ENCODE data around the gene SORCS2.

GRCh38 chr4:7343081-7343655 is 150.8 kb downstream of the SORCS2 start:
- TF ChIP-seq, protein P1, sequence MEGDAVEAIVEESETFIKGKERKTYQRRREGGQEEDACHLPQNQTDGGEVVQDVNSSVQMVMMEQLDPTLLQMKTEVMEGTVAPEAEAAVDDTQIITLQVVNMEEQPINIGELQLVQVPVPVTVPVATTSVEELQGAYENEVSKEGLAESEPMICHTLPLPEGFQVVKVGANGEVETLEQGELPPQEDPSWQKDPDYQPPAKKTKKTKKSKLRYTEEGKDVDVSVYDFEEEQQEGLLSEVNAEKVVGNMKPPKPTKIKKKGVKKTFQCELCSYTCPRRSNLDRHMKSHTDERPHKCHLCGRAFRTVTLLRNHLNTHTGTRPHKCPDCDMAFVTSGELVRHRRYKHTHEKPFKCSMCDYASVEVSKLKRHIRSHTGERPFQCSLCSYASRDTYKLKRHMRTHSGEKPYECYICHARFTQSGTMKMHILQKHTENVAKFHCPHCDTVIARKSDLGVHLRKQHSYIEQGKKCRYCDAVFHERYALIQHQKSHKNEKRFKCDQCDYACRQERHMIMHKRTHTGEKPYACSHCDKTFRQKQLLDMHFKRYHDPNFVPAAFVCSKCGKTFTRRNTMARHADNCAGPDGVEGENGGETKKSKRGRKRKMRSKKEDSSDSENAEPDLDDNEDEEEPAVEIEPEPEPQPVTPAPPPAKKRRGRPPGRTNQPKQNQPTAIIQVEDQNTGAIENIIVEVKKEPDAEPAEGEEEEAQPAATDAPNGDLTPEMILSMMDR (IDR thresholded peaks at IDR 0.05): no peak
- no peak for TF ChIP-seq TCF7L2 (IDR thresholded peaks at IDR 0.05; ENCODE audit: low read depth, low read length)

Data from Panc1 (cell line).